Measurements from ENCODE around the gene SH3RF3.

- TF ChIP-seq POLR2AphosphoS5 (IDR thresholded peaks at IDR 0.05) (no peak), POLR2A (IDR thresholded peaks at IDR 0.05) (no peak)
Measured at GRCh38 chr2:109225170-109225782, 96.3 kb downstream of the SH3RF3 start.

All from upper lobe of left lung (tissue), 4 donors.